D341Med (cell line): ENCODE measurements around the gene DGKB.

Experiments
- DNase-seq: peaks from one replicate; pipeline ENCODE4 v3.0.0; 2012; ENCODE audit warnings: low spot score

The DGKB gene

DNA sequence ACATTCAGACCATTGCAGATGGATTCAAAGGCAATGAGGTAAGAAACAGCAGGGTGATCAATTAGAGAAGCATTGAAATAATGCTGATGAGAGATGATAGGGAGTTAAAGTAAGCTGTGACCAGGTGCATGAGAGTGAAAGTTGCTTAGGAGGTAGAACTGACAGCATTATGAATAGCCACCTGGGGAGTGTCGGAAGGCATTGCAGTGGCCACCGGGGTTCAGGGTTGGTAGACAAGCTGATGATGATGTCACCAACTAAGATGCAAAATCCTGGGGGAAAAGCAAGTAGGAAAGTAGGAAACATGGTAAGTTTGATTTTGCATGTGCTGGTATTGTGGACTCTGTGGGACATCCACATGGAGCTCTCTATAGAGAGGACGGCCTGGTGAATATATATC lies 701.2 kb downstream of the DGKB start:
- DNase-seq, result no peak

DNA sequence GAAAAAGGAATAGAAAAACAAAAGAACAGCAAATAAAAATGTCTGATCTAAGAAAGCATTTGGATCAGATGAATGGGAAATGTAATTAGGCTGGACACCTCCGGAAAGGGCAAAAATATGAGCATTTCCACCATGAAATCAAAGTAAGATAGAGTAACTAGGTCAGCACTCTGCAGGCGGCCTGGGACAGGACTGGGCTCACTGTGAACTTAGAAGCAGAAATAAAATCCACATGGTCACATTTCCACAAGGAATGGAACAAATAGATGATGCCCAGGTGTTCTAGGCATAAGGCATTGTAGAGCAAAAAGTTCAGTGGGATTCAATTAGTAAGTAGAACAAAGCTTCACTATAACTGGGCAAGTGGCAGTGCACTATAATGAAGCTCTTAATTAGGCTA lies 703.2 kb downstream of the DGKB start:
- DNase-seq, result no peak

DNA sequence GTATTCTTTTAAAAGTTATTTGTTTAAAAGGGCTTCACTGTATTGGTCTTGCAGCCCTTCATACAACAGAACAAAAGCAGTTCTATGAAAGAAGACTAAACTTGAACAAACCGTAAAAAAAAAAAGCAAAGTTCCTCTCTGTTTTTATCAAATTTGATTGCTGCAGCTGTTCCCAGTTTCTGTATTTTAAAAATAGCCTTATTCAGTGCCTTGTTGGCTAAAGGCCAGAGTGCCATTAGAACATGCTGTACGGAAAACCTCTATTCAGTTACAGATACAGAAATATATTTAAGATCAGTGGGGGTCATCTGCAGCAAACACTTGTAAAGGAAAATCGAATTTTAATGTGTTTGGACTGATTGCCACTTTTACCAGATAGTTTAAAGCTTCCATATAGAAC lies 705.3 kb downstream of the DGKB start:
- no peak for DNase-seq

DNA sequence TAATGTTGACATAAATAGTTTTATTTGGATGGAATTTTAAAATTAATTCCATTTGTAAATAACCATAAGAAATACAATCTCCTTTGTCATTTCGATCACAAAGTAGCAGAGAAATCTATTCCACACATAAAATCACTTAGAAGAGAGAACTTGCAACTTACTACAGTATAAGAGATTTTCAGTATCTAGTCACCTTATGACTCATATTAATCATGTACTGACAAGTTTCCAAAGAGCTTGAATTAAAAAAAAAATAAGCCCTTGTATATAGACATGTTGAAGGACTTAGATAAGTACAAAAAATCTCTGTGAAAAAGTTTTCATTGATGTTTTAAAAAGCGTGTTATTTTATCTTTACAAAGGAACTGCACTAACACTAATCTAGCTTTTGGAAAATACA lies 706.0 kb downstream of the DGKB start:
- DNase-seq, result no peak

DNA sequence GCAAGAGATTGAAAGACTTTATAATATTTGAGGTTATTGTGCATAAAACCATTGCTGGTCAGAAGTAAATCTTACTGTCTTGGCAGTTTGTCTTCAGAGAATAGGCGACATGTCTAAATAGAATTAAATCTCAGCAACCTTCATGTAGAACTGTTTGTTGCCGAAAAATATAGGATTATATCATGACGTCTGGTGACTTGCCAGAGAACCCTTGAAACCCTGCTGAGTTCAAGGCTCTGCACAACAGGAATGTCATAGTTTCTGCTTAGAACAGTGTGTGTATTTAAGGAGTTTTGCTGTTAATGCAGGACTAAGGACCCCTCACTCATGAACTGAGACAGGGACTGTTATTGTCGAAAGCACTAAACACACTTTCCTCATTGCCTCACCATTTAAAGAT lies 706.7 kb downstream of the DGKB start:
- DNase-seq, result no peak

DNA sequence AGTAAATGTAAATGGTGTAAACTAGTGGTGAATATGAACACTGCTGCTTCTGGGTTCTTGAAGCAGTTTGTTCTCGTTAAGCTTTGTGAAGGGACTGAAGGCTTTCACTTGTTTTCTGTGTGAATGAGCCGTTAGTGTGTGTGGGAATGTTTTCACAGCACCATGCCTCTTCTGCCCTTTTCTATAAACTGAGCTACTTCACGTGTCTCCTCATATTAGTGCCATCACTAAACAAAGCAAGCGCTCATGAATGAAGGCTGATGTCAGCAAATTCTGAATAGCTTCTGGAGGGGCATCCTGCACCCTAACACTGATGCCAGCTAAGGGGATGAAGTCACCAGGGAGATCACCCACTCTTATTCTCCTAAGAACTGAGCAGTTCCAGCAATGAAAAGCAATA lies 707.5 kb downstream of the DGKB start:
- DNase-seq, result no peak

DNA sequence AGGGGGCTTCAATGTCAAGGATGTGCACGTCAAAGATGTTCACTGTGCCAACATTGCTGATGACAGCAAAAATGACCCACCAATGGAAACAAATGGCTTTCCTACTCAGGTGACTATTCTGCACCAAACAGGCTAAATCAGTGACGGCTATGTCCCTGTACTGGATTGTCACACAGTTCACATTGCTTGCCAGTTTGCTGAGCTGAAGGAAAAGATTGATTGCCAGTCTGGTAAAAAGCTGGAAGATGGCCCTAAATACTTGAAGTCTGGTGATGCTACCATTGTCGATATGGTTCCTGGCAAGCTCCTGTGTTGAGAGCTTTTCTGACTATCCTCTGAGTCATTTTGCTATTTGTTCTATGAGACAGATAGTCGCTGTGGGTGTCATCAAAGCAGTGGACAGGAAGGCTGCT lies 710.9 kb downstream of the DGKB start:
- no peak for DNase-seq

DNA sequence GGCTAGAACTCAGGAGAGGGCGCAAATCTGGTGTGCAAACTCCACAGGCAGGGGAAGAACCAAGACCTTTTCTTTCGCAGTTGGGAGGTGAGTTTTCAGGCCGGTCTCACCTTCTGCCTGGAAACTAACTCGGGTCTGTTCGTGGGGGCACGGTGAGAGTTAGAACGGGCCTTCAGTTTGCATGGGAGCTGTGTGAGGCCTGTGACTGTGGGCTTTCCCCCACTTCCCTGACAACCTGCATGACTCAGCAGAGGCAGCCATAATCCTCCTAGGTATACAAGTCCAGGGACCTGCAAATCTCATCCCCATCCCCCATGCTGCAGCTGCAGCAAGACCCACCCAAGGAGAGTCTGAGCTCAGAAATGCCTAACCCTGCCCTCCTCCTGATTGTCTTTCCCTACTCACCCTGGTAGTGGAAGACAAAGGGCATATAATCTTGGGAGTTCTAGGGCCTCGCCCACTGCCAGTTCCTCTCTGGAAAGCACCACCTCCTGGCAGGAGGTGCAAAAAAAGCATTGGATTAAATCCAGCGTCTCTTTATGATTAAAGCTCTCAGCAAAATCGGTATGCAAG lies 718.2 kb downstream of the DGKB start:
- no peak for DNase-seq

DNA sequence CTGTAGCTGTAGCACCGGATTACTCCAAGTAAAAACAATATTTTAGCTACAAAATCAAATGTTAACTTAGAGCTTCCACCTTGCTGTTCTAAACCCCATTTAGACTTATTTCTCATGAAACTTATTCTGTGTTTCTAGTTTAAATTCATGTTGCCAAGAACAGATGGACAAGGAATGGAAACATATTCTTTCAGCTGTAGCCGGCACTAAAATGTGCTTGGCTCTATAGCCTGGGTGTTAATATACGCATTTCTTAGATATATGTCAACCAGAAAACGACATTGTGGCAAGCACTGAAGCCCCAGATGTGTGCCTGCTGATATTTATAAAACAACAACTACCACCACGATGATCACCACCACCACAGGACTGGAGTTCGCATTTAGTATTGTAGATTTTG lies 722.8 kb downstream of the DGKB start:
- DNase-seq, result no peak

DNA sequence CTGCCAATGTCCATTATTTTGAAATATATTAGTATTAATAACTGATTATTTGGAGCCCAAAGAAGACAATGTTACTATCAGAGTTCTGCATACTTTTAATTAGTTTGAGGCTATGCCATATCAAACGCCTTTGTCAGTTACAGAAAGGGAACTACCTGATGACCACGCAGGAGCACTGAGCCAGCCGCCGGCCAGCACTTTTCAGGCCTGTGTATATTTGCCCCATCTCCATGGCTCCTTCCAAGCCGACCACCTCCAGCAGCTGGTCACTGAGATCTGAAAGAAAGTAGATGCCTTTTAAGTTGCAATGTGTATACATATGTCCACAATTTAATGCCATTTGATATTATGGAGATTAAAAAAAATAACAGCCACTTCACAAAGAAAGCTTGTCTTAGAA lies 724.7 kb downstream of the DGKB start:
- DNase-seq, result no peak

DNA sequence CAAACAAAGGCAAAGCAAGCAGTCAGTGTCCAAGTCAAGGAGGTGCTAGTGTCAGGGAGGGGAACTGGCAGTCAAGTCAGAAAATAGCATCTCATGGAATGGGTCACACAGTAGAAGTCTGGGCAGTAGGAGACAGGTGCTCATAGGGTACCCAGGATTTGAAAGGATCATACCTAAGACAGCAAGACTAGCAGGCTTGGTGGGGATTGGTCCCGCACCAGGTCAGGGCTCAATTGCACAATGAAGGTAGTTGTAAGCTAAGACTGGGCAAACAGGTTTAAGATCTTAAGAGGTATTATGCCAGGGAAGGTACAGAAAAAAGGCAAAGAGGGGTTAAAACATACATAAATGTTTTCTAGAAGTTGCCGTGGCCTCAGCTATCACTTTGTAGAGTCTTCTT lies 731.7 kb downstream of the DGKB start:
- no peak for DNase-seq

DNA sequence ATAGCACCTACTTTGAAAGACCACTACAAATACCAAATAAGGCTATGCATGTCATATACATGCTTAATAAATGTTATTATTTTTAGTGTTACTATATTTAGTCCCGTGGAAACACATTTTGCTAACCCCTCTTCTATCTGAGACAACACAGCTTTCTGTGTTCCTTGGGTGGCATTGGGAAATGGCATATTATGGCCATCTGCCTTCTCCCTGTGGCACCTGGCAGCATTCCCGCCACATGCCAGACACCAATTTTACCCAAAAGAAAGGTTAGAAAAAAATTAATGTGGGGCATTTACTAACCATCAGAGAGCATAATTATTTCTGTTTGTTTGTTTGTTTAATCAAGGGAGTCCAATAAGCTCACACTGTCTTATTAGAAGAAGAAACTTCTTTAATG lies 744.4 kb downstream of the DGKB start:
- no peak for DNase-seq

DNA sequence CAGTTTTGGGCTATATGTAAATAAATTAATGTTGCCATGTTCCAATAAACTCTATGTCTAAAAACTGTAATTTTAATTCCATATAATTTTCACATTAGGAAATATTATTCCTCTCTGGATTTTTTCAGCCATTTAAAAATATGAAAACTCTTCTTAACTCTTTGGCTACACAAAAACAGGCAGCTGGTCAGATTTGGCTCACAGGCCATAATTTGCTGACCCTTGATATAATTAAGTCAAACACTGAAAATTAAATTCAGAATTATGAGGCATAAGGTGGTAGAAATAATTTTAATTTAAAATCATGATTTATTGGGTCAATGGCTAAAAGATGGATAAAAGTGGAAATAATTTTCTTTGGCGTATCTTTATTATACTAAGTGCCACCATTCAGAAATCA lies 746.1 kb downstream of the DGKB start:
- no peak for DNase-seq

DNA sequence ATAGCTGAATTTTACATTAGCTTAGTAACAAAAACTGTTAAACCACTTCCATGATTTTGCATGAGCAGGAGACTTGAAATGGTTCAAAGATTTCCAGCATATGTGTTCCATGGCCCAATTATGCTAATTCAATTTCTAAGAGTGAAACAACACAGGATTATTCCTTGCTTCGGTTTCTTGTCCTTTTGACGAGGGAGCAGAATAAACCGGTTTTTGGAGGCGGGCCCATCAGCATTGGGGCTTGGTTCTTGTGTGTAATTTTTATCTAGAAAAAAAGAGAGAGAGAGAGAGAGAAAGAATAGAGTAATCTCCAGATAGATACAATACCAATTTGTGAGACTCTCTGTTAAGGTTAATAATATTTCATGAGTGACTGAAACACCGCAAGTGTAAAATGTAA lies 753.6 kb downstream of the DGKB start:
- DNase-seq, result no peak

DNA sequence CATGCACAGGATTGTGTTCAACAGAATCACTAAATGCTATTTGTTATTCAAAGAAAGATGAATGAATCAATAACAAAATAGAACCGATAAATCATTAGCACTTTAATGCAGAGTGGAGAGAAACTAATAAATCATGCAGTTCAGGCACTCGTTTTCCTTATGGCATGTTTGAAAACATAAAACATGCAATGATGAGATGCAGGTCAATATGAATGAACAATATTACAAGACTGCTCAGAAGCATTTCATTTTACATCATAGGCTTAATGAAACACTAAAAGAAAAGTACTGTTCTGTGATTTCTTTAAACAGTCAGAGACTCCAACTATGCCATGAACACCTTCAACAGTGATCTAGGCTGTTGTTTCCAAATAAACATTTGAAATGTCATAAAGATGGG lies 755.0 kb downstream of the DGKB start:
- DNase-seq, result no peak

DNA sequence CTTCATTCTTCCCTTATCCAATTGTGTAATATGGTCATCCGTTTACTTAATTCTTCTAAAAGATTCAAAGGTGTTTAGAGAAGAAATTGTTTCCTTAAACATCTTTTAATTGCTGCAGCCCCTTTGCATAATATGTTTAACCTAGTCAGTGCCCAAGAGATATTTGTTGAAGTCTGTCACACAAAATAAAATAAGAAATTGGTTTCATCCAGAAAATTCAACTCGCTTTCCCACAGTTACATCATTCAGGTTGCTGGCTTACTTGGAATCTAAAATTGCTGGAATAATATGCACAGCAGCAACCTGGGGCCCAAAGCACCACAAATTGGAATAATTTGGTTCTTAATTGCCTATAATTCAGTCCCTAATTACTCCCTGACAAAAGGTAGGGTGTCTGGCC lies 758.0 kb downstream of the DGKB start:
- no peak for DNase-seq

DNA sequence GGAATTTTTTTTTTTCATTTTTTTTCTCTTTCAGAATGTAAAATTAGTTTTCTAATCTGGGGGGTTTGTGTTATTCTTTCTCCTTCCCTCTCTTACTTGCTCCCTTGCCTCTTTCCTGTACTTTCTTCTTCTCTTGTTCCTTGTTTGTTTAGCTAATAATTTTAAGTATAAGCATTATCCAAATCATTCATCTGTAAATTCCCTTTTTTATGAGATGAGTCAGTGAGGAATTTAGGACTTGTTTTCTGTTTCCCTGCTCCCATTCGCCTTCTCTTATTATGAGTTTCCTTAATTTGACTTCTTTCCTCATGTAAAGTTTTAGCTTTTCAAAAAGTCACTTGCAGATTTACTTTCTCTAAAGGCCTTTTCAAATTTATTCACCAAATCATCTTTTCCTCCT lies 758.4 kb downstream of the DGKB start:
- no peak for DNase-seq

DNA sequence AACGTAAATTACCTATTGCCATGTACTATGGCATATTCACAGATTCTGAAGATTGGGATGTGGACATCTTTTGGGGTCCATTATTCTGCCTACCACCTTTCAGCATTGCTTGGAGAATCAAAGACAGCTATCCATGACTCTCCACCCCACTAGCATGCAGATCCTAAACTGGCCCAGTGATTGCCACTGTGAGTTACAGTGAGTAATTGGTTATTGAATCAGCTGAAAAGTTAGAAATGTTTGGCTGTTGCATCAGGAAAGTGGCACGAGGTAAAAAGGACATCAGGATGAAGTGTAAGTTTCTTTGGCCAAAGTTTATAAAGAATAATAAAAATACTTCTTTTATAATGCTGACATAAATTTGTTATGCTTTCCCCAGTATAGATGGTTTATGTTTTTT lies 764.9 kb downstream of the DGKB start:
- DNase-seq, result no peak

DNA sequence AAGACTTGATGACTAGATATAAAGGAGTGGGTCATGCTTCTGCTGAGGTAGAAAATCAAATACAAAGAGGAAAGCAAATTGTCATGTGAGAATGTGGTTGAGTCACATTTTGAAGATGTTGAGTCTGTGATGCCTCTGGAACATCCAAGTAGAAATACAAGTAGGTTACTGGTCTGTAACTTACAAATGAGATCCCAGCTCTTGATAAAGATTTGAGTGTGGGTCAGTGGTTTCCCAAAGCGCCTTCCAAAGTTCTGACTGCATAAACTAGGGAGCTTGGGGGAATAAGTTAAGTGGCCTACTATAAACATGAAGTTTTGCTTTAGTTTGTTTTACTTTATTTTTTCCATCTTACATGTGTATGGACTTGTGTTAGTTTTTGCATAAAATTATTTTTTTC lies 768.8 kb downstream of the DGKB start:
- no peak for DNase-seq

DNA sequence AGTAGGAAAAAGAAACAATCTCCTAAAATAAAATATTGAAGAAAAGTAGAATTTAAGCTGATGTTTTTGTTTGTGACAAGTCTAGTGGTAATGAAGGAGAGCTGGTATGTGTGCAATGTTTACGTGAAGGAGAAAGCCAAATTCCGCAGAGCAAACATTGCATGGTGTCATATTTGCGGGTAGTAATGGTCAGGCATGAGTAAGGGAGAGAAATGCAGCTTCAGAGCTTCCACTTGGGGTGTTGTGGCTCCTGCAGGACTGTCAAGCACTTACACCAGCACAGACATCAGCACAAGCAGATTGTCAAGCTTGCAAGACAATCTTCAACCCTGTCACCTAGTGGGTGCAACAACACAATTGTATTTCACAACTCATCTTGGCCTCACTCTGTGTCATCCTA lies 776.6 kb downstream of the DGKB start:
- DNase-seq, result no peak

DNA sequence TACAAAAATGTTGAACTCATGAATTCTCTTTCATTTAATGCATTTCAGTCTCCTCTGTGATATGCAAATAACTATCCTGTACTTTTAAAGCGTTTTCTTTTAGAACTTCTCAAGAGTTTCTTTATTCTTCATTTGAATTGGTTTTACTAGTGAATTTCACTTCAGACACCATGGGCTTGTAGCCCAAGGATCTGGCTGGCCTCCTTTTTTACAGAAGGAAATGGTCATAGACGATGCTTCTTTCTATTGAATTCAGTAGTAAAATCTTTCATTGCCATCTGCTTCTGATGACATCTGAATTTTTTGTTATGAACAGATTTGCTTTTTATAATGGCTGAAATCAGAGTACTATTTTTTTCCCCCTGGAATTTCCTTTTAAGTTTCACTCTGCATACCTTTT lies 777.8 kb downstream of the DGKB start:
- no peak for DNase-seq

DNA sequence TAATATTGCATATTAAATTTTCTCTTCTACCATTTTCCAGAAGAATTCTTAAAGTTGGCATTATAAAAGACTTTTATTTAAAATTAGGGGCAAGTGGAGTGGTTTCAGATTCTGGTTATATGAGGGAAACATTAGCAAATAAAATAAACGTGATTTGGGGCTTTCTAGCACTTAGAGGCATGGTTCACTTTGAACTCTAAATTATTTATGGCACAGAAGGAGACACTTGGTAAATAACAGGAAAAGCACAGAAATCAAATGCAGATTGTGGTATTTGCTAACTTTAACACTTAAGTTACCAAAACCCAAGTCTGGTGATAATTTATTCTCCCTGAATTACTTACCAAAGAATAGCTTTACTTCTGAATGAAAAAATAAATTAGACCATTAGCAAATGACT lies 778.6 kb downstream of the DGKB start:
- no peak for DNase-seq

DNA sequence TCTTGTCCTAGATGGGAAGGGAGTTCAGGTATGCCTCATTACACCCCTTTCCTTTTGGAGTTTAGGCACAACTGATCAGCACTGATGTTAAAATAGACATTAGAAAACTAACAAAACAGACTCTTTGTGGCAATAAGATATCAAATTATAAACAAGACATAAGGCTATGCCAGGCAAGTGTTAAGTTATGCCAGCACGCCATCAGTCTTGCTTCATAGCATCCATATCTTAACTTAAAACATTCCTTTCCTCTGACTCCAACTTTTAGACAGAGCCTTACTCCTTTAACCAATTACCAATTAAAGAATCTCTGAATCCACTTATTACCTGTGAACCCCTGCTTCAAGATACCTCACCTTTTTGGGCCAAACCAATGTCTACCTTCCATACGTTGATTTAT lies 786.9 kb downstream of the DGKB start:
- DNase-seq, result no peak

DNA sequence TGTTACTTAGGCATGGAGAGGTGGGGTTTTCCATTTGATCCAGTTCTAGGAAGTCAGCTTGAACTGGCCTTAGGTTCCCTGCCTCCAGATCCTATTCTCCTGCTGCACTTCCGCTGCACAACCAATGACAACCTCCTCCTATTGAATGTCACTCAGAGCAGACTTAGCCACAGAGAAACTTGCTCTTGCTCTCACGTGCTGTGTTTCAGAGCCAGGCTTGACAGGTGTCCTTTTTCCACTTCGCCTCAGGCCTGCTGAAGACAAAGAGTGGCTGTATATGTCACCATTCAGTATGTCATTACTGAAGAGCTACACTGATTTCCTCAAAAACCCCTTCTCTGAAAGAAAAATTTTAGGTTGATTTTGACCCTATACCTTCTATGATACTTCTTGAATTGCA lies 797.7 kb downstream of the DGKB start:
- no peak for DNase-seq

DNA sequence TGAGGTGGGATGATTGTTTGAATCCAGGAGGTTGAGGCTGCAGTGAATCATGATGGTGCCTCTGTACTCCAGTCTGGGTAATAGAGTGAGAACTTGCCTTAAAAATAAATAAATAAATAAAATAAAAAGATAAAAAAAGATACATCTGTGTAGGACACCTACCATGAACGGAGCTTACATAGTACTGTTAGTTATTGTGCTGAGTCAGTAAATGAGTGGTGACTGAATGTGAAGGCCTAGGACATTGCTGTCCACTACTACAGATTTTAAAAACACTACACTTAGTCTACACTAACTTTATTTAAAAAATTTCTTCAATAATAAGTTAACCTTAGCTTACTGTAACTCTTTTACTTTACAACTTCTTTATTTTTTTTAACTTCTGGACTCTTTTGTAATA lies 806.4 kb downstream of the DGKB start:
- no peak for DNase-seq
